HK-2 (cell line): ENCODE results near the gene ENTPD2.
"Not testable (repeated sequence)": the region's sequence is repeated elsewhere in the genome, so short reads cannot be mapped to it uniquely, and the experiment has no call there.

Experiments
- DNase-seq: peaks from one replicate; pipeline ENCODE4 v3.0.0-alpha.2; 2018; ENCODE audit not compliant: unreplicated experiment

The ENTPD2 gene

GRCh38 chr9:137064027-137064879 is 10.4 kb upstream of the ENTPD2 start:
- peak; percentile 81 for DNase-seq

- DNase-seq: no peak
Observed at GRCh38 chr9:137063311-137064026, 9.6 kb upstream of the ENTPD2 start.

DNA sequence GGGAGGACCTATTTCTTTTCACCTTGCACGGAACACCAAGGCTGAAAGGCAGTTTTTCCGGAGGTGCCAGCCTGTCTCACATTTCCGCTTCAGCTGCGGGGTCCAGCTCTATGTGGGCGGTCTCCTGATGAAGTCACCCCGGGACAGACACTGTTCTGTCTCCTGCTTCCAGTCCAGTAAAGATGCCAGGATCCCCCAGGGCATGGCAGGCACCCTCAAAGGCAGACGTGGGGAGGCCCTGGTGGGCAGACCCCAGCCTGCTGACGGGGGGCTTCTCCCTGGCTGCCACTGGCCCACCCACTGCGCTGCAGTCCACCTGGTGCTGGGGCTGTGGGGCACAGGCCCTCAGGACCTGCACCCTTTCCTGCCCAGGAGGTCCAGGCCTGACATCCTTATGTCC is 8.9 kb upstream of the ENTPD2 start:
- not testable (repeated sequence) for DNase-seq

DNA sequence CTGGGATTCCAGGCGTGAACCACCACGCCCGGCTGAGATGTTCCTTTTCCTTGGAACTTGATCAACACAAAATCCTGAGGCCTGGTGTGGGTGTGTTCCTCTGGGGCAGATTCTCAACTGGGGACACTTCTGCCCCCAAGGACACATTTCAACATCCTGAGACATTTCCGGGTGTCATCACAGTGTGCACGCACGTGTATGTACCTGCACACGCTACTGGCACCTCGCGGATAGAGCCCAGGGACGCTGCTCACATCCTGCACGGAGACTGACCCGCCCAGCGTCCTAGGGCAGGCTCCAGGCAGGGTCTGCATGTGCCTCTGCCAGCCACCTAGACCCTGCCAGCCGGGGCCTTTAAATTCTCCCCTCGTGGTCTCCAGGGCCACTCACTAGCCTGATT is 8.5 kb upstream of the ENTPD2 start:
- DNase-seq: no peak

- no peak for DNase-seq
Observed at GRCh38 chr9:137058521-137059234, 4.8 kb upstream of the ENTPD2 start.

DNA sequence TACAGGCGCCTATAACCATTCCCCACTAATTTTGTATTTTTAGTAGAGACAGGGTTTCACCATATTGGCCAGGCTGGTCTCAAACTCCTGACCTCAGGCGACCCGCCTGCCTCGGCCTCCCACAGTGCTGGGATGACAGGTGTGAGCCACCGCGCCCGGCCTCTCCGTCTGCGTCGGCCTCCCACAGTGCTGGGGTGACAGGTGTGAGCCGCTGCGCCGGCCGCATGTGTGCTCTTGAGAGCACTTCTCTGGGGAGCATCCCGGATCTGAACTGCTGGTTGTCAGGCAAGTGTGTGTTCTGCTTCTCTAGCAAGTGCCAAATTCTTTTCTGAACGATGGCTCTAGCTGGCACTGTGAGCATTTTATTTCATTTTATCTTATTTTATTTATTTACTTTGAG is 3.7 kb upstream of the ENTPD2 start:
- DNase-seq: no peak

DNA sequence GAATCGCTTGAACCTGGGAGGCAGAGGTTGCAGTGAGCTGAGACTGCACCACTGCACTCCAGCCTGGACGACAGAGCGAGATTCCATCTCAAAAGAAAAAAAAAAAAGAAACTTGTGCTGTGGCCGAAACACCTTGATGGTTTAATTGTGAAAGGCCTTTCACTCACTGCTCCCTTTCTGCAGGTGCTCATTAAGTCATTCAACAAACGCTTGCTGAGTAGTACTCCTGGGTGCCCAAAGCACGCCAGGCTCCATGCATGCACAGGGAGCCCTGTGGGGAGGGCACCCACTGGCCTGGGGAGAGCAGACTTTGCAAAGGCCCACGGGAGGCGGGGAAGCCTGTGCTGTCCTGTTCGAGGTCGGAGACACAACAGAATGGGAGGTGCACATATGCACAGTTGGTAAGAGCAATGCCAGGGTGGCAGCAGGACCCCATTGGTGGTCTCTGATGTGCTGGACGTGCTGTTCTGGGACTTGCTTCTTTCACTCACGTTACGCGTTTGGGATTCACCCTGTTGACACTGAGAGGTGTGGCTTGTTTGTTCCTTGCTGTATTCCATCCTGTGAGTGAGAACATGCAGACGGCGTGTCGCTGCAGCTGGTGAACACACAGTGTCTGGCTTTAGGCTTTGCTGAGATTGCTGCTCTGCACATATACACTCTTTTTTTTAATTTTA is 3.0 kb upstream of the ENTPD2 start:
- no peak for DNase-seq

DNA sequence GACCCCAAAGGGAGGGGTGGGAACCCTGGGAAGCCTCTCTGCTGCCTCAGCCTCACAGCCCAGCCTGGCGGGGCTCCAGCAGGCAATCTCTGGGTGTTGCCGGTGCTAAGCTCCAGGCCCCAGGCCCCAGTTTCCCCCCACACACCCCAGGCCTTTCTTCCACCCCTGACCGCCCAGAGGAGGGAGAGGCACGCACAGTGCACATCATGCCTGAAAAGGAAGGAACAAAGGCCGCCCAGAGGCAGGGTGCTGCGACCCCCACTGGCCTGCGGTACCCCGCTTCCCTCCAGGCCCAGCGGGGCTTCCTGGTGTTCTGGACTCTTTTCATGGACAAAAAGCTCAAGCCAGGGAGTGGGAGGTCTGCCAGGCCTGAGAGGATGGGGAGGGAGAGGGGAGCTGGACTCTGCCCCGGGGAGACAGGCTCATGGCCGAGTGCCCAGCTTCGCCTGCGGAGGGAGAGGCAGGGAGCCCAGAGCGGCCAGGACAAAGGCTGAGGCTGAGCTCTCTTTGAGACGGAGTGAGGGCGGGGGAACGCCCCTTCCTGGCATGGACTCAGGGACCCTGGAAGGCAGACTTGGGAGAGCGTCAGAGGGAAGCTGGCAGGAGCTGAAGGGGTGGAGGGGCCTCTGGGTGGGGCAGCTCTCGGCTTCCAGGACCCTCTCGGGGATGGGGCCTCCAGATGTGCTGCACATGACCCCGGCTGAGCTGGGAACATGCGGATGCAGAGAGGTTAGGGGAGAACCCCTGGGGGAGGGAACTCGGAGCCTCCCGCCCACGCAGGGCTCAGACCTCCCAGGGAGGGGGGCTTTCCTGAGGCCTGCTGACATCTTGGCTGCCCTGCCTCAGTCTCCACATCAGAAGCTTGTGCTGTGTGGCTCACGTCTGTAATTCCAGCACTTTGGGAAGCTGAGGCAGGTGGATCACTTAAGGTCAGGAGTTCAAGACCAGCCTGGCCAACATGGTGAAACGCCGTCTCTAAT is 1.8 kb upstream of the ENTPD2 start:
- DNase-seq: no peak

- DNase-seq: no peak
Observed at GRCh38 chr9:137054932-137055384, 1.1 kb upstream of the ENTPD2 start.

GRCh38 chr9:137052998-137053943 is 590 bp downstream of the ENTPD2 start:
- no peak for DNase-seq

- no peak for DNase-seq
Observed at GRCh38 chr9:137052293-137052692, 1.6 kb downstream of the ENTPD2 start.

- DNase-seq: no peak
Observed at GRCh38 chr9:137051145-137051724, 2.6 kb downstream of the ENTPD2 start.

GRCh38 chr9:137050570-137050969 is 3.3 kb downstream of the ENTPD2 start:
- no peak for DNase-seq

- peak; percentile 57 for DNase-seq
Observed at GRCh38 chr9:137049544-137050449, 4.1 kb downstream of the ENTPD2 start.

DNA sequence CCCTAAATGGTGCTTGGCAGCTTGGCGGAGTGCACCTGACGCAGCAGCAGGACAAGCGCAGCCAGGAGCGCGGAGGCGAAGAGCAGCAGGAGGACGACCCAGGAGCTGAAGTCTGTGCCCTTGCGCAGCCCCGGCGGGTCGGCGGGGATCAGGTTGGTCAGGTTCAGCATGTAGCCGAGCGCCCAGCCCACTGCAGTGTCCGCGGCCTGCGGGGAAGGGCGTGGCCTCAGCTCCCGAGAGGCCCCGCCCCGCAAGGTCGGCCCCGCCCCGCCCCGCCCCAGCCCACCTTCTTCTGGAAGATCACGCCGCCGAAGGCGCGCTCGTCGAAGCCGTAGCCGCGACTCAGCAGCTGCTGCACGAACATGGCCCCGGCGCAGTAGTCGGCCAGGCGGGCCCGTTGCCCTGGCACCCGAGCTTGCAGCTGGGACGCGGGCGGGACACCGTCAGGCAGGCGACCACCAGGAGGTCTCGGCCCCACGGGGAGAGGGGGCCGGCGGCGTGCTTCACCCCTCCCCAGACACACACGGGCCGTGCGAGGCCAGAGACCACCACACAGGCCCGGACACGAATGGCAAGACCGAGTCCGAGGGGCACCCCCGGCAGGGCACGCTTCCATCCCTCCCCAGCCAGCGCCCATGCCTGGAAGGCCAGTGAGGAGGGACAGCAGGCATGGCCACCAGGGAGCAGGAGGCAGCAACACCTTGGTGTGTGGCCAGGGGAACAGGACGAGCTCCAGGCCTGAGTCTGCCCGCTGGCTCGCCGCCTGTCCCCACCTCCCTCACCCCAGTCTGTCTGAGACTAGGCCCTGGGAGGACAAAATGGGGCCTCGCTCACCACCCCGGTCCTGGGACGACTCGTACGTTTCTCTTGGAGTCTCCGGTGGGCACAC is 5.0 kb downstream of the ENTPD2 start:
- no peak for DNase-seq

GRCh38 chr9:137046088-137046787 is 7.6 kb downstream of the ENTPD2 start, which contains the start of gene NPDC1:
Gene NPDC1 (minus strand): TSS chr9:137046177. CDS start chr9:137045989, 188 bp downstream.
- DNase-seq: peak; percentile 90
